Bronchus fibroblast of lung (primary cell): Measurements from ENCODE around the gene RBP2. TPM values are rescaled to one million over a fixed set of nuclear protein-coding genes. Genes with fewer than 3 reads are reported as not detected.

Source experiments
- total RNA-seq: library from RNA; depleted of rRNA; stranded (reverse); fragments of >200 nt; gene quantifications from 2 replicates; pipeline ENCODE4 v1.2.3, GENCODE V29; 2015

The RBP2 gene
- not detected in 2 replicates for total RNA-seq

GRCh38 chr3:139476348-139476747 lies at the start of gene RBP2:
TSS of gene RBP2 (minus strand) at chr3:139476516. CDS start at chr3:139476459, 57 bp downstream.

Other genes starting within 250 kb of the RBP2 start
- gene MRPS22, start 132.5 kb downstream of the RBP2 start, total RNA-seq = 71.7 and 75.3 TPM in 2 replicates
- gene COPB2, start 86.9 kb downstream of the RBP2 start, total RNA-seq = 156 and 169 TPM in 2 replicates
- gene RBP1, start 63.2 kb upstream of the RBP2 start, total RNA-seq = 42.5 and 45.9 TPM in 2 replicates
- 0.84 and 1.8 TPM in 2 replicates for gene NMNAT3, start 201.5 kb upstream of the RBP2 start, total RNA-seq